NB4 (cell line): Measurements from ENCODE around the gene RNF32.

Experiments used
- CTCF ChIP-seq: IDR thresholded peaks from one replicate; pipeline ENCODE4 v1.5.1; 2012; ENCODE audit warnings: low read depth, low read length
- MAX ChIP-seq: IDR thresholded peaks from 2 replicates; pipeline ENCODE4 v1.6.1; 2011; ENCODE audit warnings: low read depth, low read length
- MYC ChIP-seq: IDR thresholded peaks from 2 replicates; pipeline ENCODE4 v1.6.1; 2011; ENCODE audit warnings: low read depth, low read length
- POLR2A ChIP-seq: IDR thresholded peaks from 2 replicates; pipeline ENCODE4 v1.6.1; 2011; ENCODE audit warnings: mild to moderate bottlenecking; ENCODE audit not compliant: insufficient read length; ENCODE audit errors: extremely low read depth

DNA sequence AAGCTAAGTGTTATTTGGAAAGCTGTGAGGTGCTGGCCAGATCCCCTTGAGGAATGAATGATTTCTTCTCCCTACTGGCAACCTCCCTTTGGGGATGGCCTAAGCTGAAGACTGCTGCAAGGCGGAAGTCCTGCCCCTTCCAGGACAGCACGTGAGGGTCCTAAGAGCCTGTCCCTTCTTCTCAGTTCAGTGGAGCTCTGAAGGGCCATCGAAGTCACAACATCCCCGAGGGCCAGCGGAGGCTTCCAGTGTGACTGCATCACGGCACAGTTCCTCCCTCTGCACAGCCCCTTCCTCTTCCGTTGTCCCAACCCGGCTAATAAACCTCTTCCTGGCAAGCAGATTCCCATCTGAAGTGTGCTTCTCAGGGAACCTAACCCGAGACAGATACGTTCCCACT is 43.7 kb downstream of the RNF32 start:
- TF ChIP-seq CTCF (no peak), POLR2A (no peak), MAX (no peak), MYC (no peak)
